ENCODE data around the gene TMEM163.

TMEM163 gene

GRCh38 chr2:134452042-134452733 lies 266.6 kb downstream of the TMEM163 start:
- Histone ChIP-seq H3K36me3 (ENCODE audit: control insufficient read depth, low read length) (peaks cover 13% of the 10 kb centered on the region), H3K27ac (ENCODE audit: low read depth, low read length) (no peak overlapping the region)

GRCh38 chr2:134451347-134451630 lies 267.5 kb downstream of the TMEM163 start:
- Histone ChIP-seq H4K20me1 (ENCODE audit: control insufficient read depth, insufficient read depth, low read depth, low read length) (no peaks in the 10 kb centered on the region), H3K4me2 (ENCODE audit: low read length) (no peak overlapping the region), H3F3A (ENCODE audit: control insufficient read depth, insufficient read depth) (no peaks in the 10 kb centered on the region), H3K27me3 (ENCODE audit: control insufficient read depth, low read length) (no peaks in the 10 kb centered on the region), H3K4me1 (ENCODE audit: control insufficient read depth, low read length) (no peaks in the 10 kb centered on the region), H3K79me2 (ENCODE audit: control insufficient read depth, low read length) (no peaks in the 10 kb centered on the region), H3K27ac (ENCODE audit: low read depth, low read length) (no peak overlapping the region), H3K36me3 (ENCODE audit: control insufficient read depth, low read length) (peaks cover 13% of the 10 kb centered on the region), H3K9me2 (replicated peaks; ENCODE audit: control insufficient read depth, low read length) (no peaks in the 10 kb centered on the region), H3K4me3 (ENCODE audit: low read length) (no peak overlapping the region), H3K9me3 (ENCODE audit: control insufficient read depth, insufficient read depth, low read length) (no peaks in the 10 kb centered on the region)
- TF ChIP-seq EZH2phosphoT487 (IDR thresholded peaks at IDR 0.05; ENCODE audit: borderline replicate concordance, low read length) = no peak
- TF ChIP-seq CTCF (IDR thresholded peaks at IDR 0.05; ENCODE audit: low read depth, low read length, poor library complexity, severe bottlenecking) = no peak

More at GRCh38 chr2:134452042-134452733, 266.6 kb downstream of the TMEM163 start:
- no peaks in the 10 kb centered on the region for H3K9me2 ChIP-seq (replicated peaks; ENCODE audit: control insufficient read depth, low read length)
- TF ChIP-seq EZH2phosphoT487 (IDR thresholded peaks at IDR 0.05; ENCODE audit: borderline replicate concordance, low read length) (no peak), CTCF (IDR thresholded peaks at IDR 0.05; ENCODE audit: low read depth, low read length, poor library complexity, severe bottlenecking) (no peak)
- no peaks in the 10 kb centered on the region for H3K79me2 ChIP-seq (ENCODE audit: control insufficient read depth, low read length)
- no peaks in the 10 kb centered on the region for H4K20me1 ChIP-seq (ENCODE audit: control insufficient read depth, insufficient read depth, low read depth, low read length)
- H3K27me3 ChIP-seq (ENCODE audit: control insufficient read depth, low read length) = no peaks in the 10 kb centered on the region
- H3K4me3 ChIP-seq (ENCODE audit: low read length) = no peak overlapping the region
- H3K4me1 ChIP-seq (ENCODE audit: control insufficient read depth, low read length) = no peaks in the 10 kb centered on the region
- no peaks in the 10 kb centered on the region for H3F3A ChIP-seq (ENCODE audit: control insufficient read depth, insufficient read depth)
- no peaks in the 10 kb centered on the region for H3K9me3 ChIP-seq (ENCODE audit: control insufficient read depth, insufficient read depth, low read length)
- no peak overlapping the region for H3K4me2 ChIP-seq (ENCODE audit: low read length)

- H3K27ac ChIP-seq (ENCODE audit: low read depth, low read length) = no peak overlapping the region
- H3K4me3 ChIP-seq (ENCODE audit: low read length) = no peak overlapping the region
- H3K27me3 ChIP-seq (ENCODE audit: control insufficient read depth, low read length) = no peaks in the 10 kb centered on the region
- no peaks in the 10 kb centered on the region for H3K9me2 ChIP-seq (replicated peaks; ENCODE audit: control insufficient read depth, low read length)
- no peak overlapping the region for H3K4me2 ChIP-seq (ENCODE audit: low read length)
- no peak for TF ChIP-seq CTCF (IDR thresholded peaks at IDR 0.05; ENCODE audit: low read depth, low read length, poor library complexity, severe bottlenecking)
- no peak for TF ChIP-seq EZH2phosphoT487 (IDR thresholded peaks at IDR 0.05; ENCODE audit: borderline replicate concordance, low read length)
- H3K79me2 ChIP-seq (ENCODE audit: control insufficient read depth, low read length) = no peaks in the 10 kb centered on the region
- H3K36me3 ChIP-seq (ENCODE audit: control insufficient read depth, low read length) = peaks cover 13% of the 10 kb centered on the region
- no peaks in the 10 kb centered on the region for H3K4me1 ChIP-seq (ENCODE audit: control insufficient read depth, low read length)
- H3F3A ChIP-seq (ENCODE audit: control insufficient read depth, insufficient read depth) = no peaks in the 10 kb centered on the region
- no peaks in the 10 kb centered on the region for H4K20me1 ChIP-seq (ENCODE audit: control insufficient read depth, insufficient read depth, low read depth, low read length)
- H3K9me3 ChIP-seq (ENCODE audit: control insufficient read depth, insufficient read depth, low read length) = no peaks in the 10 kb centered on the region
Observed at GRCh38 chr2:134449751-134450513, 268.9 kb downstream of the TMEM163 start.

Measured in DOHH2 (cell line).